OCI-LY7 (cell line): ENCODE measurements around the gene FRMD1. TPM values are rescaled to one million over a fixed set of nuclear protein-coding genes. Genes with fewer than 3 reads are reported as not detected.

Experiments
- BruUV-seq: library from RNA; stranded (reverse); fragments of 400-500 nt; replicated peaks from 2 replicates; lab custom pipeline; 2021; lab: Mats Ljungman, UMichigan
- CTCF ChIA-PET: fragments of 300-600 bp; sonication (Branson Sonifier 250); formaldehyde crosslinking; loops from one replicate; lab custom pipeline; 2022; ENCODE audit warnings: antibody characterized with exemption; ENCODE audit not compliant: unreplicated experiment; lab: Charles Lee
- POLR2A ChIA-PET: fragments of 300-600 bp; sonication (Branson Sonifier 250); formaldehyde crosslinking; loops from one replicate; lab custom pipeline; 2022; ENCODE audit warnings: antibody characterized with exemption; lab: Charles Lee
- DNase-seq: peaks from one replicate; pipeline ENCODE4 v3.0.0-alpha.2; 2015; ENCODE audit warnings: low spot score
- H2AFZ ChIP-seq: fragments of 200-600 bp; sonication (generic), shearing (Covaris generic); 2 replicates; pipeline ENCODE4 v1.6.1; 2014; ENCODE audit warnings: mild to moderate bottlenecking, antibody characterized with exemption, low read length, moderate library complexity
- H3K27ac ChIP-seq: fragments of 200-600 bp; sonication (generic); 2 replicates; pipeline ENCODE4 v1.5.1; 2014; ENCODE audit warnings: mixed run types, low read depth, mild to moderate bottlenecking, moderate library complexity, low read length, inconsistent platforms; ENCODE audit not compliant: poor library complexity, severe bottlenecking
- H3K36me3 ChIP-seq: fragments of 200-600 bp; sonication (generic); 2 replicates; pipeline ENCODE4 v1.6.1; 2014; ENCODE audit warnings: mild to moderate bottlenecking, antibody characterized with exemption, low read length, moderate library complexity, mixed read lengths; ENCODE audit not compliant: insufficient read depth
- H3K4me1 ChIP-seq: fragments of 200-600 bp; sonication (generic); 2 replicates; pipeline ENCODE4 v1.5.1; 2014; ENCODE audit warnings: mild to moderate bottlenecking, low read length; ENCODE audit not compliant: insufficient read depth, poor library complexity, severe bottlenecking
- H3K4me2 ChIP-seq: fragments of 200-600 bp; sonication (generic); 2 replicates; pipeline ENCODE4 v1.6.1; 2014; ENCODE audit warnings: mild to moderate bottlenecking, low read length
- H3K4me3 ChIP-seq: fragments of 200-600 bp; sonication (generic); 2 replicates; pipeline ENCODE4 v1.5.1; 2014; ENCODE audit warnings: mild to moderate bottlenecking, low read depth, low read length; ENCODE audit not compliant: poor library complexity, severe bottlenecking
- H3K79me2 ChIP-seq: fragments of 200-600 bp; sonication (generic); 2 replicates; pipeline ENCODE4 v1.6.1; 2016; ENCODE audit warnings: low read depth, mild to moderate bottlenecking, low read length, moderate library complexity, mixed read lengths; ENCODE audit not compliant: insufficient read depth
- H3K9me2 ChIP-seq: fragments of 200-600 bp; sonication (generic); 2 replicates; pipeline ENCODE4 v1.6.1; 2016; ENCODE audit warnings: mild to moderate bottlenecking, low read length, mixed read lengths; ENCODE audit not compliant: insufficient read depth
- H3K9me3 ChIP-seq: fragments of 200-600 bp; sonication (generic); 2 replicates; pipeline ENCODE4 v1.6.1; 2014; ENCODE audit warnings: mild to moderate bottlenecking, mixed run types, low read length, mixed read lengths
- H4K20me1 ChIP-seq: fragments of 200-600 bp; sonication (generic); 2 replicates; pipeline ENCODE4 v1.6.1; 2014; ENCODE audit warnings: mild to moderate bottlenecking, antibody characterized with exemption, low read length, moderate library complexity, mixed read lengths; ENCODE audit not compliant: insufficient read depth
- EZH2phosphoT487 ChIP-seq: fragments of 200-600 bp; sonication (generic); IDR thresholded peaks from 2 replicates; pipeline ENCODE4 v1.6.1; 2018; ENCODE audit warnings: low read depth, borderline replicate concordance, mild to moderate bottlenecking, mixed run types, antibody characterized with exemption, low read length, moderate library complexity, mixed read lengths
- intact Hi-C: fragments of 100-400 bp; cut with micrococcal nuclease; formaldehyde crosslinking; loops from one replicate; pipeline ENCODE4 v1.10.0; 2022; ENCODE audit not compliant: unreplicated experiment
- total RNA-seq, 2 experiments: library from RNA; depleted of rRNA in 1 of 2; stranded (reverse); fragments of >200 nt in 1 of 2; shearing (Covaris generic) in 1 of 2; gene quantifications; 2 replicates each; pipeline ENCODE4 v1.2.3, GENCODE V29; 2014 to 2022
- TF ChIP-seq, protein P1 (sequence below): fragments of 200-600 bp; sonication (generic); conservative IDR thresholded peaks from 2 replicates; pipeline ENCODE4 v1.5.1; 2014; ENCODE audit warnings: mild to moderate bottlenecking, antibody characterized with exemption, low read length, moderate library complexity, mixed read lengths

The FRMD1 gene
- total RNA-seq, 2 experiments from 2014 or later, result not detected

DNA sequence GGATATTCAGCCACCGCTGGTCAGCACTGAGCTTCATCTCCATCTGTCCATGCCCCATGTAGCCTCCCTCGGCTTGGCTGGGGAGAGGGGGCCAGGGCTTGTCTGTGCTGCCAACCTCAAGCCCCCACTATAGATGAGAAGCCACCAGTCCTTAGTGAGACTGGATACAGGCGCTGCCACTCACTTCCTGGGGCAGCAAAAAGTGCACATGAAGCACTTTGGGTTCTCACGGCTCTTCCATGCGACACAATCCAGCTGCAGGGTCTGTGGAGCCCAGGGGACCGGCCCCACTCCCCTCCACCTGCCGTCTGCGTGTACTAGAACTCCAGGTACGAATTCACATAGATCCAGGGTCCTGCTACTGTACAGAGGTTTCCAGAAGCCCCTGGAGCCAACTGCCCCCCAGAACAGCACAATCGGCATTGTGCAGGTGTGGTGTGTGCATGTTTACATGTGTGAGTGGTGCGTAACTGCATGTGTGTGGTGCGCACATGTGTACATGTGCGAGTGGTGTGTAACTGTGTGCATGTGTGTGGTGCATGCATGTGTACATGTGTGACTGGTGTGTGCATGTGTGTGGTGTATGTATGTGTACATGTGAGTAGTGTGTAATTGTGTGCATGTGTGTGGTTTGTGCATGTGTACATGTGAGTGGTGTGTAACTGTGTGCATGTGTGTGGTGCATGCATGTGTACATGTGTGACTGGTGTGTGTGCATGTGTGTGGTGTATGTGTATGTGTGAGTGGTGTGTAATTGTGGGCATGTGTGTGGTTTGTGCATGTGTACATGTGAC is 4.9 kb downstream of the FRMD1 start:
- BruUV-seq, result no TSS peak

GRCh38 chr6:168072730-168073129 is 6.3 kb downstream of the FRMD1 start:
- Histone ChIP-seq H4K20me1 (no peaks in the 10 kb centered on the region), H3K9me3 (no peaks in the 10 kb centered on the region), H3K4me3 (no peak overlapping the region), H3K36me3 (no peaks in the 10 kb centered on the region), H3K9me2 (no peaks in the 10 kb centered on the region), H3K79me2 (no peaks in the 10 kb centered on the region), H3K4me2 (no peak overlapping the region), H3K4me1 (no peaks in the 10 kb centered on the region), H3K27ac (no peak overlapping the region), H2AFZ (no peak overlapping the region)
- ChIA-PET POLR2A (no interaction called here), CTCF (no interaction called here)
- TF ChIP-seq, protein P1, sequence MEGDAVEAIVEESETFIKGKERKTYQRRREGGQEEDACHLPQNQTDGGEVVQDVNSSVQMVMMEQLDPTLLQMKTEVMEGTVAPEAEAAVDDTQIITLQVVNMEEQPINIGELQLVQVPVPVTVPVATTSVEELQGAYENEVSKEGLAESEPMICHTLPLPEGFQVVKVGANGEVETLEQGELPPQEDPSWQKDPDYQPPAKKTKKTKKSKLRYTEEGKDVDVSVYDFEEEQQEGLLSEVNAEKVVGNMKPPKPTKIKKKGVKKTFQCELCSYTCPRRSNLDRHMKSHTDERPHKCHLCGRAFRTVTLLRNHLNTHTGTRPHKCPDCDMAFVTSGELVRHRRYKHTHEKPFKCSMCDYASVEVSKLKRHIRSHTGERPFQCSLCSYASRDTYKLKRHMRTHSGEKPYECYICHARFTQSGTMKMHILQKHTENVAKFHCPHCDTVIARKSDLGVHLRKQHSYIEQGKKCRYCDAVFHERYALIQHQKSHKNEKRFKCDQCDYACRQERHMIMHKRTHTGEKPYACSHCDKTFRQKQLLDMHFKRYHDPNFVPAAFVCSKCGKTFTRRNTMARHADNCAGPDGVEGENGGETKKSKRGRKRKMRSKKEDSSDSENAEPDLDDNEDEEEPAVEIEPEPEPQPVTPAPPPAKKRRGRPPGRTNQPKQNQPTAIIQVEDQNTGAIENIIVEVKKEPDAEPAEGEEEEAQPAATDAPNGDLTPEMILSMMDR, result no peak
- TF ChIP-seq EZH2phosphoT487, result no peak
- intact Hi-C loops, result no loop called here
- no TSS peak for BruUV-seq
- no peak for DNase-seq

More for the DNA sequence above, 4.9 kb downstream of the FRMD1 start:
- no peak overlapping the region for H3K4me2 ChIP-seq
- H3K79me2 ChIP-seq, result no peaks in the 10 kb centered on the region
- no peak overlapping the region for H3K27ac ChIP-seq
- ChIA-PET POLR2A (no interaction called here), CTCF (no interaction called here)
- H3K9me2 ChIP-seq, result no peaks in the 10 kb centered on the region
- H2AFZ ChIP-seq, result no peak overlapping the region
- no peak for DNase-seq
- TF ChIP-seq, protein P1, result no peak
- TF ChIP-seq EZH2phosphoT487, result no peak
- H3K9me3 ChIP-seq, result no peaks in the 10 kb centered on the region
- no peak overlapping the region for H3K4me3 ChIP-seq
- no peaks in the 10 kb centered on the region for H3K4me1 ChIP-seq
- intact Hi-C loops, result no loop called here
- no peaks in the 10 kb centered on the region for H3K36me3 ChIP-seq
- no peaks in the 10 kb centered on the region for H4K20me1 ChIP-seq

- no peaks in the 10 kb centered on the region for H4K20me1 ChIP-seq
- ChIA-PET POLR2A (no interaction called here), CTCF (no interaction called here)
- no peak for DNase-seq
- BruUV-seq, result no TSS peak
- H3K36me3 ChIP-seq, result no peaks in the 10 kb centered on the region
- H3K9me2 ChIP-seq, result no peaks in the 10 kb centered on the region
- H3K79me2 ChIP-seq, result no peaks in the 10 kb centered on the region
- no peak overlapping the region for H2AFZ ChIP-seq
- intact Hi-C loops, result no loop called here
- TF ChIP-seq, protein P1, result no peak
- TF ChIP-seq EZH2phosphoT487, result no peak
- H3K4me3 ChIP-seq, result no peak overlapping the region
- H3K27ac ChIP-seq, result no peak overlapping the region
- H3K4me2 ChIP-seq, result no peak overlapping the region
- no peaks in the 10 kb centered on the region for H3K9me3 ChIP-seq
- no peaks in the 10 kb centered on the region for H3K4me1 ChIP-seq
Measured at GRCh38 chr6:168072261-168072660, 6.8 kb downstream of the FRMD1 start.
